Measurements from ENCODE around the gene CALCR.

DNA sequence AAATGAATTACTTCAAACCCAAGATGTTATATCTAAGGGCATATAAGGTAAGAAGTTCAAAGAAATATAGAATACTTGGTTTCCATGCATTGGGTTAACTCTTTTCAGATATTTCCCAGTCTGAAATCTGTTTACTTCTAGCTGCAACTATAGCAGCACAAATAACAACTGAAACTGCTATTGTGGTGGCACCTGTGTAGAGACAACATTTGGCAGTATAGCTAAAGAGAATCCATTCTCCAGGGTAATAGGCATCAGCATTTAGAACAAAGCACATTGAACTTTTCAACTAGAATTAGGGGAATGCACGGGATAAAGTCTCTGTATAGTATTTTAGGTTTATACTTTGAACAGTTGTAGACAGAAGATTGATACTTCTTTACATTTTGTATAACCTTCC lies 19.7 kb upstream of the CALCR start:
- TF ChIP-seq POLR2AphosphoS5 (IDR thresholded peaks at IDR 0.05; ENCODE audit: low read depth, low read length) (no peak), POLR2A (IDR thresholded peaks at IDR 0.05; ENCODE audit: low read depth, low read length) (no peak)
